HK-2 (cell line): ENCODE results near the gene SFXN3.

Experiments used
- DNase-seq: peaks from one replicate; pipeline ENCODE4 v3.0.0-alpha.2; 2018; ENCODE audit not compliant: unreplicated experiment

SFXN3 gene

GRCh38 chr10:101073631-101074030 lies 42.6 kb downstream of the SFXN3 start:
- no peak for DNase-seq

DNA sequence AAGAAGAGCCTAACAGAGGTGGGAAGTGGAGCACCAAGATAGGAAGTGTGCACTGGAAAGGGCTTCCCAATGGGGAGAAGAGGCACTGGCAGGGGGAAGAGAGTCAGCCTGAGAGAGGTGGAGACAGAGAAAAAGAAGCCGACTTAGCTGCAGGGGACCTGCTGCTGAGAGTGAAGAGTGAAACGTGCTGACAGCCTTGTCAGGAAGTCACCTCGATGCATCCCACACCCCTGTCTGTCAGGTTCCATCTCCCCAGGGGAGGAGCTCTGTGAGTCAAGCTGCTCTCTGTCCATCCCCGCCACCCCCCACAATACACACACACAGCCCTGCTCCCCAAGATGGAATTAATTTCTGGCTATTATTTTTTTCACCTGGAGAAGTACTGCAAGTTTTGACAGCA lies 44.7 kb downstream of the SFXN3 start:
- DNase-seq = no peak

DNA sequence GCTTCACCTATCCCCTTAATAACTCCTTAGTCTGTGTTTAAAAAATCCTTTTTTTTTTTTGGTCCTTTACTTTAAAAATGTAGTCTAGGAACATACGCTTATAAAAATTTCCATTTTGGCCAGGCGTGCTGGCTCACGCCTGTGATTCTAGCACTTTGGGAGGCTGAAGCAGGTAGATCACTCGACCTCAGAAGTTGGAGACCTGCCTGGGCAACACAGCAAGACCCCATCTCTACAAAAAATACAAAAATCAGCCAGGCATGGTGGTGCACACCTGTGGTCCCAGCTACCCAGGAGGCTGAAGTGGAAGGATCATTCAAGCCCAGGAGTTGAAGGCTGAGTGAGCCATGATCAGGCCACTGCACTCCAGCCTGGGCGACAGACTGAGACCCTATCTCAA lies 45.6 kb downstream of the SFXN3 start:
- DNase-seq = no peak

DNA sequence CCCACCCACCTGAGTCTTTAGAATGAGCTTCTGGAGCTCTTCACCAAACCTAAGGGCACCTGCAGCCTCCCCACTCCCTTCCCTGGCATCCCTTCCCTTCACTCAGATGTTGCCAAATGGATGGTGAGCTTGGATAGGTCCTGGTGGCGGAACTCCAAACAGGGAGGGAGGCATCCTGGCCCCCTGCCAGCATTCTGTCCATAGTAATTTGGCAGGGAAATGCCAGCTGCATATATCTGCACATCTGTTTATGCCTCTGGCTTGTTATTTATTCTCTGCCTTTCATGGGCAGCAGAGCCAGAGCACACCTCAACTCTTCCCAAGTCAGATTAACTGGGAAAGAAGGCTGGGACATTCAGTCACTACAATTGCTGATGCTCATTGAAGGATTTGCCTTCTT lies 48.8 kb downstream of the SFXN3 start:
- no peak for DNase-seq

- DNase-seq = no peak
Observed at GRCh38 chr10:101080933-101081931, 50.2 kb downstream of the SFXN3 start.

DNA sequence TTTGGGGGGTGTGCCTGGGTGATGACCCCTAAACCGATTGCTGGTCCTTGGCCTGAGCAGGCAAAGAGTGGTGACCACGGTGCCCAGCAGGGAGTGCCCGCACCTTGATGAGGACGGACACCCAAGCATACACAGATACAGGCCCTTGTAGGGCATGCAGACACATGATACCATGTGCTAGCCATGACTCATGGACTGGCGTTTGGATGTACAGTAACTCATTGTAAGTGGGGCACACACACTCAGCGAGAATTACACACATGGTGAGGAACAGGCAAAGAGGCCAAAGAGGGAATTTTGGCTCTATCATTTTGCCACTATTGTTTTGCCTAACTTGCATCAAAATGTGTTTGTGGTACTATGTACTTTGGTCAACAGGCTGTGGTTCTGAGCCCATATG lies 54.8 kb downstream of the SFXN3 start:
- DNase-seq = no peak

GRCh38 chr10:101087376-101087775 lies 56.3 kb downstream of the SFXN3 start:
- DNase-seq = no peak

DNA sequence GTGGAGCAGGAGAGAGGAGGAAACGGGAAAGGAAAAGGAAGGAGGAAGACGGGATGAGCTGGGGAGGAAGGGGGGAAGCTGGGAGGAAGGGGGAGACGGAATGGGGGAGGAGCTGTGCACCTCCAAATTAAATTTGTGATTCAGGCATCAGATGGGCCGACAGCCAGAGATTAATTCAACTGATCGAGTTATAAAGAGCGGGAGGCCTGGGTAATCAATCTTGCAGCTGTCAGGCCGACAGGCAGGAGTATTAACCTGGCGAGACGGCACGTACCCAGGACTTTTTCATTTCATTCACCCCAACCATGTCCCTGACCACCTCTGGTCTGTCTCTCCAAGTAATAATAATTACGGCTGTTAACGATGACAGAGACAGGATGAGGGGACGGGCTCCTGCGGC lies 56.9 kb downstream of the SFXN3 start:
- DNase-seq = no peak

DNA sequence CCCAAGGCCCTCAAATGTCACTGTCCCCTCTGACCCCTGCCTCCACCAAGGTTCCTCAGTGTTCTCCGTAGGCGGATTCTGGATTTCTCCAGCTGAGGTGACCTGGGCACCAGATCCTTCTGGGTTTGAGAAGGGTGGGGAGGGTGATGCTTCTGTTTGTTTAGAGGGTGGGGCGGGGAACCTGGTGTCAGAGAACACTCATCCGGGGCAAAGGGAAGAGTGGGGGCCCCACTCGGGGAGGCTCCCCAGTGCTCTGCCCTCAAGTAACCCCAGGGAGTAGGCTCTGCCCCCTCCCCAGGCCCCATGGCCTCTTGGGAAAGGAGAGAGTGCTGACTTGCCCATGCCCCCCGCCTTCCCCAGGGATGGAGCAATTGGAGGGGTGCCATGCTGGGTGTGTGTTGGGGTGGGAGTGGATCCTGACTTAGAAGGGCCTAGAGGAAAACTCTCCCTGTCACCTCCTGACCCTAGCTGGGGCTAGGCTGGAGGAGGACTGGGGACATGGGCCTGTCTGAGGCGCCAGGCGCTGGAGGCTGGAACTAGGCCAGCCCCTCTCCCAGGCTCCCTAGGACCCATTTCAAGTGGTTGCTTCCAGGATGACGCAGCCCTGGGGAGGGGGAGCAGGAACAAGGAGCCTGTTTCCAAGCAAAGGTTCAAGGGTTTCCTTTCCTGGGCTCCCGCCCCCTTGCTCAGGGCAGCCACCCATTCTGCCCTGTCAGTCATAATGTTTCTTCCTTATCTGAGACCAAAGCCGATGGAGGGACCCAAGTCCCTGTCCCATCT lies 58.7 kb downstream of the SFXN3 start:
- no peak for DNase-seq

DNA sequence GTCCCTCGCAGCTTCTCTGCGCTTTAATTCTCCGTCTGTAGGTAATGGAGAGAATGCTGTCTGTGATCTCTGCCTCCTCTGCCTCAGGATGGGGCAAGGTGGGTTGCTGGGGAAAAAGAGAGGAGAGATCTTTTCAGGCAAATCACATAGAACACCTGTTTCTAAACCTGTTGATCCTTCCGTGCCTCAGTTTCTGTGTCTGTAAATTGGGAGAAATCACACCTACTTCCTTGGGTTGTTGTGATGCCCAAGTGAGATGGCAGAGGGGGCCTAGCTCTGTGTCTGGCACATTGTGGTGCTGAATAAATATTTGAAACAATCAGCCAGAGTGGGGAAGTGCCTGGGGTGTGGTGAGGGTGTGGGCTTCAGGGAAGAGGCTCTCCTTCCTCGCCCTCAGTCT lies 59.6 kb downstream of the SFXN3 start:
- no peak for DNase-seq
